Aorta (tissue), 5 donors: ENCODE results near the gene CLIP4. TPM values are rescaled to one million over a fixed set of nuclear protein-coding genes. Genes with fewer than 3 reads are reported as not detected.

ENCODE experiments used
- ATAC-seq: fragments of 200-7000 bp; cut with Tn5 transposase; one replicate; pipeline ENCODE4 v1.9.1; 2022; ENCODE audit warnings: moderate library complexity; ENCODE audit not compliant: low FRiP score
- DNase-seq, 2 donors: peaks; one replicate each; pipeline ENCODE4 v3.0.0-alpha.2; 2020
- H3K27ac ChIP-seq, 2 donors: one replicate each; pipeline ENCODE4 v1.5.1; 2013; ENCODE audit warnings: low read length in 2 of 2, mild to moderate bottlenecking in 2 of 2, moderate library complexity in 2 of 2, control low read depth in 1 of 2, inconsistent platforms in 1 of 2, low read depth in 1 of 2
- H3K27me3 ChIP-seq, 2 donors: one replicate each; pipeline ENCODE4 v1.6.1; 2013; ENCODE audit warnings: control low read depth in 1 of 2, low read length in 1 of 2, mild to moderate bottlenecking in 1 of 2, moderate library complexity in 1 of 2; ENCODE audit not compliant: insufficient read depth in 2 of 2, control insufficient read depth in 1 of 2
- H3K36me3 ChIP-seq, 2 donors: one replicate each; pipeline ENCODE4 v1.6.1; 2013; ENCODE audit warnings: control low read depth in 1 of 2, low read length in 1 of 2, mild to moderate bottlenecking in 1 of 2; ENCODE audit not compliant: insufficient read depth in 2 of 2, control insufficient read depth in 1 of 2
- H3K4me1 ChIP-seq, 2 donors: one replicate each; pipeline ENCODE4 v1.6.1; 2013; ENCODE audit warnings: low read length in 2 of 2, control low read depth in 1 of 2, mild to moderate bottlenecking in 1 of 2, moderate library complexity in 1 of 2; ENCODE audit not compliant: insufficient read depth in 2 of 2, control insufficient read depth in 1 of 2
- H3K4me3 ChIP-seq, 2 donors: one replicate each; pipeline ENCODE4 v1.5.1; 2013; ENCODE audit warnings: low read length in 2 of 2, control low read depth in 1 of 2, mild to moderate bottlenecking in 1 of 2
- H3K9me3 ChIP-seq: one replicate; pipeline ENCODE4 v1.6.1; 2013; ENCODE audit warnings: mild to moderate bottlenecking, low read length; ENCODE audit not compliant: control insufficient read depth
- WGBS, 2 donors: extraction: QIAGEN DNeasy Blood & Tissue Kit; methylation state at CpG; one replicate each; pipeline ENCODE4 v1.1.7; 2013; 5-methylcytosine and 5-hydroxymethylcytosine counted together
- intact Hi-C, 2 donors: fragments of 100-400 bp; cut with DNase I; formaldehyde crosslinking; loops; one replicate each; pipeline versions ENCODE4 v1.14.2 to v1.15.0; 2022
- polyA plus RNA-seq, 2 donors: library from polyadenylated mRNA; stranded (reverse); fragments of 200-250 nt; gene quantifications; one replicate each; pipeline ENCODE4 v1.2.3, GENCODE V29; 2013
- total RNA-seq, 2 donors: library from RNA; stranded (reverse); fragmentation: NEBNext Ultra II Directional; extraction: Animal tissue kit (Norgen Biotek cat#: 25700); gene quantifications; one replicate each; pipeline ENCODE4 v1.2.1, GENCODE V29; 2021
- donor health status: healthy with polysubstance abuse.
- donor health status: Bipolar disorder and iron deficiency.
- donor health status: DM: no; HTN: no; CAD: no.
- donor health status: DM: no; HTN: no; CAD: no.
- donor health status: DM: yes; HTN: yes; CAD: no.

Gene CLIP4
- total and polyA plus RNA-seq, 4 donors, result 7.6 to 52.3 (median 31.8) TPM

DNA sequence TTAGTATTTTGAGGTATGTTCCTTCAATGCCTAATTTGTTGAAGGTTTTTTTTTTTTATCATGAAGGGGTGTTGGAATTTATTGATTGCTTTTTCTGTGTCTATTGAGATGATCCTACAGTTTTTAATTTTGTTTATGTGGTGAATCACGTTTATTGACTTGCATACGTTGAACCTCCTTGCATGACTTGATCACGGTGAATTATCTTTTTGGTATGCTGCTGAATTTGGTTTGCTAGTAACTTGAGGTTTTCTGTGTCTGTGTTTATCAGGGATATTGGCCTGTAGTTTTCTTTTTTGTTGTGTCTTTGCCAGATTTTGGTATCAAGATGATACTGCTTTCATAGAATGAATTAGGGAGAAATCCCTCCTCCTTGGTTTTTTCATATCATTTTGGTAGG, 23.9 kb downstream of the CLIP4 start:
- no peaks in the 10 kb centered on the region for H3K27me3 ChIP-seq
- H3K9me3 ChIP-seq, result no peaks in the 10 kb centered on the region
- no peak for ATAC-seq
- no peak for DNase-seq
- 94 to 99% methylated on average over 3 of the region's 3 CpGs for WGBS, 2 donors
- no peak overlapping the region for H3K27ac ChIP-seq
- intact Hi-C loops, result no loop called here
- no peaks in the 10 kb centered on the region for H3K4me1 ChIP-seq
- no peak overlapping the region for H3K4me3 ChIP-seq
- peaks cover 1 to 4% of the 10 kb centered on the region in 2 donors for H3K36me3 ChIP-seq

DNA sequence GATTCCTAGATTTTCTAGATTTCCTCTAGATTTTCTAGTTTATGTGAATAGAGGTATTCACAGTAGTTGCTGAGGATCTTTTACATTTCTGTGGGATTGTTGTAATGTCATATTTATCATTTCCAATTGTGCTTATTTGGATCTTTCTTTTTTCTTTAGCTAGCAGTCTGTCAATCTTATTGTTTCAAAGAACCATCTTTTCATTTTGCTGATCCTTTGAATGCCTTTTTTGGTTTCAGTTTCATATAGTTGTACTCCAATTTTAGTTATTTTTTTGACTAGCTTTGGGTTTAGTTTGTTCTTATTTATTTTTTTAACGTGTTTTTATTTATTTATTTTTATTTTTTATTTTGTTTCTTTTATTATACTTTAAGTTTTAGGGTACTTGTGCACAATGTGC, 24.5 kb downstream of the CLIP4 start:
- no peak overlapping the region for H3K4me3 ChIP-seq
- DNase-seq (no peak), ATAC-seq (no peak)
- H3K9me3 ChIP-seq, result no peaks in the 10 kb centered on the region
- no peaks in the 10 kb centered on the region for H3K27me3 ChIP-seq
- H3K4me1 ChIP-seq, result no peaks in the 10 kb centered on the region
- H3K27ac ChIP-seq, result no peak overlapping the region
- intact Hi-C loops, result no loop called here
- WGBS, 2 donors, result 44 to 52% methylated on average over 1 of the region's 1 CpG
- H3K36me3 ChIP-seq, result peaks cover 4% of the 10 kb centered on the region in 2 donors

DNA sequence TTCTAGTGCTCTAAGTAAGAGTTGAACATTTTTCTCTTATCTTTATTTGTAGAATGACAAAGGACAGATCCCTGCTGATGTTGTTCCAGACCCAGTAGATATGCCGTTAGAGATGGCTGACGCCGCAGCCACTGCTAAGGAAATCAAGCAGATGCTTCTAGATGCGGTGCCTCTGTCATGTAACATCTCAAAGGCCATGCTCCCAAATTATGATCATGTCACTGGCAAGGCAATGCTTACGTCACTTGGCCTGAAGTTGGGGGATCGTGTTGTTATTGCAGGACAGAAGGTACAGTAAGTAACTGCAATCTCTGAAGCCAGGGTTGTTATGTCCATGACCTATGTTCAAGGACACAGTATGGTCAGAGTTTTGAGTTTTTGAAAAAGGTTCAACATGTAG, 28.4 kb downstream of the CLIP4 start:
- ATAC-seq (no peak), DNase-seq (no peak)
- no peaks in the 10 kb centered on the region for H3K4me1 ChIP-seq
- no peaks in the 10 kb centered on the region for H3K9me3 ChIP-seq
- intact Hi-C loops, result no loop called here
- no peaks in the 10 kb centered on the region for H3K27me3 ChIP-seq
- 84 to 91% methylated on average over 6 of the region's 6 CpGs for WGBS, 2 donors
- H3K36me3 ChIP-seq, result peaks cover 4% of the 10 kb centered on the region in 2 donors
- H3K27ac ChIP-seq, result no peak overlapping the region
- H3K4me3 ChIP-seq, result no peak overlapping the region

DNA sequence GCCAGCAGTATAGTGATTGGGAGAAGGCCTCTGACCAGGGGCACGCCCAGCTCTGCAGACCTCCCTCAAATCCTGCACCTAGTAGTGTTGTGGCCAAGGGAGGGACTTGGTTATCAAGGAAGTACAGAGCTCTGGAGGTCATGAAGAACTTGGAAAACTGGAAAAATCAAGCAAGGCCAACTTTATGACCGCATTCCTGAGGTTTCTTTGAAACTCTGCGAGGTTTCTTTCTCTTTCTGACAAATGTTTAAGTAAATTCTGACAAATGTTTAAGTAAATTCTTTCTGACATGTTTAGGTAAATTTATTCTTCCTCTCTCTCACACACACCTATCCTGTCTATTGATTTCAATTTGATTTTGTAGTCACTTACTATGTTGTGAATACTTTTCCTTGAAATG, 31.0 kb downstream of the CLIP4 start:
- DNase-seq, result no peak
- 86 to 93% methylated on average over 3 of the region's 3 CpGs for WGBS, 2 donors
- Histone ChIP-seq H3K36me3 (peaks cover 4% of the 10 kb centered on the region in 2 donors), H3K27me3 (no peaks in the 10 kb centered on the region), H3K4me3 (no peak overlapping the region), H3K4me1 (no peaks in the 10 kb centered on the region), H3K27ac (no peak overlapping the region), H3K9me3 (no peaks in the 10 kb centered on the region)
- intact Hi-C loops, result no loop called here
- ATAC-seq, result no peak

DNA sequence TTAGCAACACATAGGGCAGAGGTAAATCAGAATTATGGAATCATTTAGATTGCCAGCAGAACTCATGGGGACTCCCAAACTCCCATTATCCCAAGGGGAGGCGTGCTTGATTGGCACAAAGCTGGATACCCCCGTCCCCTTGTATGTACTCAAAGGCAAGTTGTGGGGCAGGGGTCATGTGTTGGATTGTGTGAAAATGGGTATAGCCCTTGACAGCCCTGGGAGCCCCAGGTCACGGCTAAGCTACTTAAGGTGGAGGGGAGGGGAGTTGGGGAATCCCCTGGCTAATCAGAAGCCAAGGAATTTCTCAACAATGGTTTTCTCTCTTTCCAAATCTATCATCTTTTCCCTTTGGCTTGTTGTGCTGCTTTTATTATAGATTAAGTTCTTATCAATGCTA, 32.7 kb downstream of the CLIP4 start:
- peaks cover 4% of the 10 kb centered on the region in 2 donors for H3K36me3 ChIP-seq
- DNase-seq (no peak), ATAC-seq (no peak)
- no peak overlapping the region for H3K27ac ChIP-seq
- intact Hi-C loops, result no loop called here
- no peak overlapping the region for H3K4me3 ChIP-seq
- WGBS, 2 donors, result 80 to 95% methylated on average over 3 of the region's 3 CpGs
- no peaks in the 10 kb centered on the region for H3K27me3 ChIP-seq
- H3K9me3 ChIP-seq, result no peaks in the 10 kb centered on the region
- H3K4me1 ChIP-seq, result no peaks in the 10 kb centered on the region

DNA sequence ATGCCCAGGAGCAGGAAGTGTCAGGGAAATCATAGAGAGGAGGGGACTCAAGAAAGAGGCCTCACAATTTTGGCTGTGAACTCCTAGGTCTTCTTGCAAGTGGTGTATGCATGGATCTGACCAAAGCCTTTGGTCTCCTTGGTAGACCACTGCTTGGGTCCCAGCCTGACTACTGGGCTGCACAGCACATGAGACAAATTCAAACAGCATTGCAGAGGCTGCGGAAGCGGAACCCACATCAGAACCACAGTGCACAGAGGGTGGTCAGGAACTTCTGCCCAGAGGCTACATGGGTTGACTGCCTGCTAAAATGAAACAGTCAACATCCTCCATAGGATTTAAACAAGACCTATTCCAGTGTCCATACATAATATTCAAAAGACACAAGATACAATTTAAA, 39.4 kb downstream of the CLIP4 start:
- 98 to 99% methylated on average over 2 of the region's 2 CpGs for WGBS, 2 donors
- H3K9me3 ChIP-seq, result no peaks in the 10 kb centered on the region
- intact Hi-C loops, result no loop called here
- H3K4me1 ChIP-seq, result no peaks in the 10 kb centered on the region
- H3K4me3 ChIP-seq, result no peak overlapping the region
- H3K27ac ChIP-seq, result no peak overlapping the region
- no peak for DNase-seq
- H3K27me3 ChIP-seq, result no peaks in the 10 kb centered on the region
- ATAC-seq, result no peak
- H3K36me3 ChIP-seq, result peaks cover 0 to 5% of the 10 kb centered on the region in 2 donors

GRCh38 chr2:29155578-29155977, 40.4 kb downstream of the CLIP4 start:
- intact Hi-C loops, result no loop called here
- H3K36me3 ChIP-seq, result peaks cover 0 to 5% of the 10 kb centered on the region in 2 donors
- no peaks in the 10 kb centered on the region for H3K27me3 ChIP-seq
- no peak overlapping the region for H3K4me3 ChIP-seq
- no peaks in the 10 kb centered on the region for H3K4me1 ChIP-seq
- no peak overlapping the region for H3K27ac ChIP-seq
- 42 to 47% methylated on average over 2 of the region's 2 CpGs for WGBS, 2 donors
- no peak for ATAC-seq
- no peaks in the 10 kb centered on the region for H3K9me3 ChIP-seq
- no peak for DNase-seq

- Histone ChIP-seq H3K27me3 (no peaks in the 10 kb centered on the region), H3K36me3 (peaks cover 4 to 7% of the 10 kb centered on the region in 2 donors), H3K4me3 (no peak overlapping the region), H3K27ac (no peak overlapping the region), H3K9me3 (no peaks in the 10 kb centered on the region), H3K4me1 (no peaks in the 10 kb centered on the region)
- intact Hi-C loops, result no loop called here
- no peak for DNase-seq
- ATAC-seq, result no peak
- 74 to 81% methylated on average over 4 of the region's 4 CpGs for WGBS, 2 donors
Measured at GRCh38 chr2:29157131-29157530, 41.9 kb downstream of the CLIP4 start.

GRCh38 chr2:29159125-29159524, 43.9 kb downstream of the CLIP4 start:
- 49 to 96% methylated on average over 1 of the region's 1 CpG for WGBS, 2 donors
- Histone ChIP-seq H3K27me3 (no peaks in the 10 kb centered on the region), H3K9me3 (no peaks in the 10 kb centered on the region), H3K4me3 (no peak overlapping the region), H3K36me3 (peaks cover 4 to 7% of the 10 kb centered on the region in 2 donors), H3K4me1 (no peaks in the 10 kb centered on the region), H3K27ac (no peak overlapping the region)
- intact Hi-C loops, result no loop called here
- no peak for ATAC-seq
- DNase-seq, result no peak
